HEK293 (cell line): ENCODE results near the gene EMP3.

ENCODE experiments used
- CTCF ChIA-PET: fragments of 350-600 bp; formaldehyde crosslinking; extraction: SDS; loops from one replicate; lab custom pipeline; 2021; ENCODE audit warnings: antibody characterized with exemption; lab: Yijun Ruan, JAX
- POLR2A ChIA-PET: fragments of 300-600 bp; formaldehyde crosslinking; extraction: SDS; loops from one replicate; lab custom pipeline; 2020; ENCODE audit warnings: antibody characterized with exemption, inconsistent platforms; lab: Yijun Ruan, JAX
- H3K27ac ChIP-seq: fragments of 200-500 bp; sonication (Bioruptor generic); 2 replicates; pipeline ENCODE4 v1.5.1; 2014; ENCODE audit warnings: low read depth, low read length, control low read depth, inconsistent platforms; ENCODE audit errors: extremely low read depth
- H3K36me3 ChIP-seq, 2 experiments: fragments of 200-500 bp in 1 of 2; sonication (Bioruptor generic) in 1 of 2; 1 replicate in 1 of 2; 2 replicates in 1 of 2; pipeline ENCODE4 v1.5.1; 2014 to 2017; ENCODE audit warnings: inconsistent platforms in 2 of 2, low read length in 2 of 2; ENCODE audit not compliant: control insufficient read depth in 2 of 2, insufficient read depth in 1 of 2
- H3K4me1 ChIP-seq: fragments of 200-500 bp; sonication (Bioruptor generic); 2 replicates; pipeline ENCODE4 v1.5.1; 2014; ENCODE audit warnings: mild to moderate bottlenecking, low read length, inconsistent platforms; ENCODE audit not compliant: control insufficient read depth, insufficient read depth
- H3K4me3 ChIP-seq: 2 replicates; pipeline ENCODE4 v1.5.1; 2011; ENCODE audit warnings: low read depth, mild to moderate bottlenecking, control low read depth, low read length, moderate library complexity
- H3K9me3 ChIP-seq: fragments of 200-500 bp; sonication (Bioruptor generic); 2 replicates; pipeline ENCODE4 v1.5.1; 2014; ENCODE audit warnings: low read depth, low read length, inconsistent platforms; ENCODE audit not compliant: control insufficient read depth, insufficient read depth
- KLF16 ChIP-seq: fragments of 450-650 bp; formaldehyde crosslinking; IDR thresholded peaks from 2 replicates; pipeline ENCODE4 v1.5.1; 2017; ENCODE audit warnings: missing biosample characterization, missing genetic modification characterization
- OSR2 ChIP-seq: fragments of 450-650 bp; formaldehyde crosslinking; IDR thresholded peaks from 2 replicates; pipeline ENCODE4 v1.5.1; 2016; ENCODE audit warnings: missing biosample characterization, missing genetic modification characterization
- REPIN1 ChIP-seq: fragments of 450-650 bp; formaldehyde crosslinking; IDR thresholded peaks from 2 replicates; pipeline ENCODE4 v1.5.1; 2017; ENCODE audit warnings: missing biosample characterization, missing genetic modification characterization, low read depth
- SETDB1 ChIP-seq: IDR thresholded peaks from one replicate; pipeline ENCODE4 v1.6.1; 2017; ENCODE audit warnings: mild to moderate bottlenecking, low read length, moderate library complexity, mixed read lengths; ENCODE audit not compliant: insufficient read length
- SP7 ChIP-seq: fragments of 450-650 bp; formaldehyde crosslinking; IDR thresholded peaks from 2 replicates; pipeline ENCODE4 v1.5.1; 2016; ENCODE audit warnings: missing biosample characterization, missing genetic modification characterization
- YY2 ChIP-seq: fragments of 450-650 bp; formaldehyde crosslinking; IDR thresholded peaks from 2 replicates; pipeline ENCODE4 v1.5.1; 2016; ENCODE audit warnings: missing biosample characterization, missing genetic modification characterization
- ZBTB21 ChIP-seq: fragments of 450-650 bp; formaldehyde crosslinking; IDR thresholded peaks from 2 replicates; pipeline ENCODE4 v1.5.1; 2017; ENCODE audit warnings: missing biosample characterization, missing genetic modification characterization
- ZFP69B ChIP-seq: fragments of 450-650 bp; formaldehyde crosslinking; IDR thresholded peaks from 2 replicates; pipeline ENCODE4 v1.5.1; 2016; ENCODE audit warnings: missing biosample characterization, missing genetic modification characterization
- ZNF132 ChIP-seq: fragments of 450-650 bp; formaldehyde crosslinking; IDR thresholded peaks from 2 replicates; pipeline ENCODE4 v1.5.1; 2017; ENCODE audit warnings: missing biosample characterization, missing genetic modification characterization, borderline replicate concordance
- ZNF146 ChIP-seq: fragments of 450-650 bp; formaldehyde crosslinking; IDR thresholded peaks from 2 replicates; pipeline ENCODE4 v1.5.1; 2016; ENCODE audit warnings: missing biosample characterization, missing genetic modification characterization
- ZNF221 ChIP-seq: fragments of 450-650 bp; formaldehyde crosslinking; IDR thresholded peaks from 2 replicates; pipeline ENCODE4 v1.5.1; 2017; ENCODE audit warnings: missing biosample characterization, missing genetic modification characterization, borderline replicate concordance
- ZNF223 ChIP-seq: fragments of 450-650 bp; formaldehyde crosslinking; IDR thresholded peaks from 2 replicates; pipeline ENCODE4 v1.5.1; 2016; ENCODE audit warnings: missing biosample characterization, missing genetic modification characterization
- ZNF350 ChIP-seq: fragments of 450-650 bp; formaldehyde crosslinking; IDR thresholded peaks from 2 replicates; pipeline ENCODE4 v1.5.0; 2017; ENCODE audit warnings: missing biosample characterization, mild to moderate bottlenecking, missing genetic modification characterization
- ZNF391 ChIP-seq: fragments of 450-650 bp; formaldehyde crosslinking; IDR thresholded peaks from 2 replicates; pipeline ENCODE4 v1.5.1; 2016; ENCODE audit warnings: low read depth, missing biosample characterization, missing genetic modification characterization, borderline replicate concordance
- ZNF423 ChIP-seq: fragments of 450-650 bp; formaldehyde crosslinking; IDR thresholded peaks from 2 replicates; pipeline ENCODE4 v1.5.1; 2016; ENCODE audit warnings: missing biosample characterization, missing genetic modification characterization
- ZNF433 ChIP-seq: fragments of 450-650 bp; formaldehyde crosslinking; IDR thresholded peaks from 2 replicates; pipeline ENCODE4 v1.5.1; 2016; ENCODE audit warnings: missing biosample characterization, missing genetic modification characterization, low read depth
- ZNF473 ChIP-seq: fragments of 450-650 bp; formaldehyde crosslinking; IDR thresholded peaks from 2 replicates; pipeline ENCODE4 v1.5.1; 2017; ENCODE audit warnings: missing biosample characterization, missing genetic modification characterization
- ZNF501 ChIP-seq: fragments of 450-650 bp; formaldehyde crosslinking; IDR thresholded peaks from 2 replicates; pipeline ENCODE4 v1.5.1; 2016; ENCODE audit warnings: missing biosample characterization, missing genetic modification characterization
- ZNF548 ChIP-seq: fragments of 450-650 bp; formaldehyde crosslinking; IDR thresholded peaks from 2 replicates; pipeline ENCODE4 v1.5.1; 2016; ENCODE audit warnings: missing biosample characterization, missing genetic modification characterization
- ZNF558 ChIP-seq: fragments of 450-650 bp; formaldehyde crosslinking; IDR thresholded peaks from 2 replicates; pipeline ENCODE4 v1.5.1; 2016; ENCODE audit warnings: missing biosample characterization, missing genetic modification characterization
- ZNF560 ChIP-seq: fragments of 450-650 bp; formaldehyde crosslinking; IDR thresholded peaks from 2 replicates; pipeline ENCODE4 v1.5.1; 2017; ENCODE audit warnings: missing biosample characterization, missing genetic modification characterization, borderline replicate concordance
- ZNF571 ChIP-seq: fragments of 450-650 bp; formaldehyde crosslinking; IDR thresholded peaks from 2 replicates; pipeline ENCODE4 v1.5.0; 2017; ENCODE audit warnings: missing biosample characterization, missing genetic modification characterization
- ZNF585B ChIP-seq: fragments of 450-650 bp; formaldehyde crosslinking; IDR thresholded peaks from 2 replicates; pipeline ENCODE4 v1.5.1; 2016; ENCODE audit warnings: missing biosample characterization, missing genetic modification characterization
- ZNF610 ChIP-seq: fragments of 450-650 bp; formaldehyde crosslinking; IDR thresholded peaks from 2 replicates; pipeline ENCODE4 v1.5.1; 2016; ENCODE audit warnings: missing biosample characterization, missing genetic modification characterization, borderline replicate concordance
- ZNF670 ChIP-seq: fragments of 450-650 bp; formaldehyde crosslinking; IDR thresholded peaks from 2 replicates; pipeline ENCODE4 v1.5.1; 2016; ENCODE audit warnings: missing biosample characterization, missing genetic modification characterization, low read depth
- ZNF776 ChIP-seq: fragments of 450-650 bp; formaldehyde crosslinking; IDR thresholded peaks from 2 replicates; pipeline ENCODE4 v1.5.0; 2017; ENCODE audit warnings: missing biosample characterization, missing genetic modification characterization, borderline replicate concordance
- TF ChIP-seq, protein P1 (sequence below): fragments of 450-650 bp; formaldehyde crosslinking; IDR thresholded peaks from 2 replicates; pipeline ENCODE4 v1.5.1; 2016; ENCODE audit warnings: missing biosample characterization, missing genetic modification characterization
- TF ChIP-seq, protein P2 (sequence below): fragments of 450-650 bp; formaldehyde crosslinking; conservative IDR thresholded peaks from 2 replicates; pipeline ENCODE4 v1.5.1; 2016; ENCODE audit warnings: low read depth, missing biosample characterization, missing genetic modification characterization
- TF ChIP-seq, protein P3 (sequence below): fragments of 450-650 bp; formaldehyde crosslinking; IDR thresholded peaks from 2 replicates; pipeline ENCODE4 v1.5.1; 2016; ENCODE audit warnings: missing biosample characterization, missing genetic modification characterization

The EMP3 gene

DNA sequence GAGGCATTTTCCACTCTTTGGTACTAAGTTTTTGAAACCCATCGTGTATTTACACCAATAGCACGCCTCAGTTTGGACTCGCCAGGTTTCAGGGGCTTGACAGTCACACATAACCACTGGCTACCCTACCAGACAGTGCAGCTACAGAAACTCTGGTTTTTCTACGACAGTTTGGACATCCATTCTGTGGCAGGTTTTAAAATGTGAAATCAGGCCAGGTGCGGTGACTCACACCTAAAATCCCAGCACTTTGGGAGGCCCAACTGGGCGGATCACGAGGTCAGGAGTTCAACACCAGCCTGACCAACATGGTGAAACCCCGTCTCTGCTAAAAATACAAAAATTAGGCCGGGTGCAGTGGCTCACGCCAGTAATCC lies 52.8 kb downstream of the EMP3 start:
- TF ChIP-seq ZNF571 (tag by site-specific recombination) (no peak), ZNF423 (no peak), ZNF132 (no peak), ZNF585B (tag by site-specific recombination) (no peak), SP7 (tag by site-specific recombination) (no peak), ZNF433 (tag by site-specific recombination) (no peak), ZNF146 (tag by site-specific recombination) (no peak), REPIN1 (tag by site-specific recombination) (no peak), KLF16 (tag by site-specific recombination) (no peak), ZNF473 (tag by site-specific recombination) (no peak), ZNF558 (tag by site-specific recombination) (no peak), ZNF223 (no peak), ZNF670 (no peak), SETDB1 (no peak), ZNF391 (tag by site-specific recombination) (no peak), ZNF501 (no peak), YY2 (tag by site-specific recombination) (no peak)
- TF ChIP-seq, protein P1, sequence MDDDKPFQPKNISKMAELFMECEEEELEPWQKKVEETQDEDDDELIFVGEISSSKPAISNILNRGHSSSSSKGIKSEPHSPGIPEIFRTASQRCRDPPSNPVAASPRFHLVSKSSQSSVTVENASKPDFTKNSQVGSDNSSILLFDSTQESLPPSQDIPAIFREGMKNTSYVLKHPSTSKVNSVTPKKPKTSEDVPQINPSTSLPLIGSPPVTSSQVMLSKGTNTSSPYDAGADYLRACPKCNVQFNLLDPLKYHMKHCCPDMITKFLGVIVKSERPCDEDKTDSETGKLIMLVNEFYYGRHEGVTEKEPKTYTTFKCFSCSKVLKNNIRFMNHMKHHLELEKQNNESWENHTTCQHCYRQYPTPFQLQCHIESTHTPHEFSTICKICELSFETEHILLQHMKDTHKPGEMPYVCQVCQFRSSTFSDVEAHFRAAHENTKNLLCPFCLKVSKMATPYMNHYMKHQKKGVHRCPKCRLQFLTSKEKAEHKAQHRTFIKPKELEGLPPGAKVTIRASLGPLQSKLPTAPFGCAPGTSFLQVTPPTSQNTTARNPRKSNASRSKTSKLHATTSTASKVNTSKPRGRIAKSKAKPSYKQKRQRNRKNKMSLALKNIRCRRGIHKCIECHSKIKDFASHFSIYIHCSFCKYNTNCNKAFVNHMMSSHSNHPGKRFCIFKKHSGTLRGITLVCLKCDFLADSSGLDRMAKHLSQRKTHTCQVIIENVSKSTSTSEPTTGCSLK (tag by site-specific recombination) = no peak
- TF ChIP-seq, protein P2, sequence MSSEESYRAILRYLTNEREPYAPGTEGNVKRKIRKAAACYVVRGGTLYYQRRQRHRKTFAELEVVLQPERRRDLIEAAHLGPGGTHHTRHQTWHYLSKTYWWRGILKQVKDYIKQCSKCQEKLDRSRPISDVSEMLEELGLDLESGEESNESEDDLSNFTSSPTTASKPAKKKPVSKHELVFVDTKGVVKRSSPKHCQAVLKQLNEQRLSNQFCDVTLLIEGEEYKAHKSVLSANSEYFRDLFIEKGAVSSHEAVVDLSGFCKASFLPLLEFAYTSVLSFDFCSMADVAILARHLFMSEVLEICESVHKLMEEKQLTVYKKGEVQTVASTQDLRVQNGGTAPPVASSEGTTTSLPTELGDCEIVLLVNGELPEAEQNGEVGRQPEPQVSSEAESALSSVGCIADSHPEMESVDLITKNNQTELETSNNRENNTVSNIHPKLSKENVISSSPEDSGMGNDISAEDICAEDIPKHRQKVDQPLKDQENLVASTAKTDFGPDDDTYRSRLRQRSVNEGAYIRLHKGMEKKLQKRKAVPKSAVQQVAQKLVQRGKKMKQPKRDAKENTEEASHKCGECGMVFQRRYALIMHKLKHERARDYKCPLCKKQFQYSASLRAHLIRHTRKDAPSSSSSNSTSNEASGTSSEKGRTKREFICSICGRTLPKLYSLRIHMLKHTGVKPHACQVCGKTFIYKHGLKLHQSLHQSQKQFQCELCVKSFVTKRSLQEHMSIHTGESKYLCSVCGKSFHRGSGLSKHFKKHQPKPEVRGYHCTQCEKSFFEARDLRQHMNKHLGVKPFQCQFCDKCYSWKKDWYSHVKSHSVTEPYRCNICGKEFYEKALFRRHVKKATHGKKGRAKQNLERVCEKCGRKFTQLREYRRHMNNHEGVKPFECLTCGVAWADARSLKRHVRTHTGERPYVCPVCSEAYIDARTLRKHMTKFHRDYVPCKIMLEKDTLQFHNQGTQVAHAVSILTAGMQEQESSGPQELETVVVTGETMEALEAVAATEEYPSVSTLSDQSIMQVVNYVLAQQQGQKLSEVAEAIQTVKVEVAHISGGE (tag by site-specific recombination) = no peak
- peaks cover 10 to 16% of the 10 kb centered on the region in 2 experiments for H3K36me3 ChIP-seq
- H3K4me3 ChIP-seq = no peak overlapping the region
- no peak overlapping the region for H3K27ac ChIP-seq
- ChIA-PET POLR2A (no interaction called here), CTCF (no interaction called here)
- H3K9me3 ChIP-seq = no peaks in the 10 kb centered on the region
- peaks cover 5% of the 10 kb centered on the region for H3K4me1 ChIP-seq

DNA sequence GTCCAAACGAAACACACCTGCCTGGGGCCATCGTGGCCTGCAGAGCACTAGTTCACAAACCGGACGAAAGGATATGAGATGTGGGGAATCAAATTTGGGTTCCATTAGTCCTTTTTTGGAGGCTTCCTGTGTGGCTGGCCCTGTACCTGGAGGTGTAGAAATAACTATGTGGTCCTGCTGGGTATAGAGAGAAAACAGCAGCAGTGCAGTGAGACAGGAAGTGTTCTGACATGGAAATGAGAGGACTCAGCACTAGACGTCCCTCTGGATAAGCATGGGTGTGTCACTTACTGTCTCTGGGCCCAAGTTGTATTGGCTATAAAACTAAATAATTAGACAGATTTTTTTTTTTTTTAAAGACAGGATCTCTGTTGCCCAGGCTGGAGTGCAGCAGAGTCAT lies 53.7 kb downstream of the EMP3 start:
- H3K9me3 ChIP-seq = no peaks in the 10 kb centered on the region
- TF ChIP-seq ZNF558 (tag by site-specific recombination) (no peak), ZNF610 (no peak), ZNF776 (tag by site-specific recombination) (no peak), ZNF548 (tag by site-specific recombination) (no peak), ZBTB21 (tag by site-specific recombination) (no peak), ZFP69B (tag by site-specific recombination) (no peak), ZNF560 (tag by site-specific recombination) (no peak), ZNF132 (no peak), OSR2 (no peak), ZNF221 (tag by site-specific recombination) (no peak), ZNF350 (tag by site-specific recombination) (no peak)
- TF ChIP-seq, protein P3, sequence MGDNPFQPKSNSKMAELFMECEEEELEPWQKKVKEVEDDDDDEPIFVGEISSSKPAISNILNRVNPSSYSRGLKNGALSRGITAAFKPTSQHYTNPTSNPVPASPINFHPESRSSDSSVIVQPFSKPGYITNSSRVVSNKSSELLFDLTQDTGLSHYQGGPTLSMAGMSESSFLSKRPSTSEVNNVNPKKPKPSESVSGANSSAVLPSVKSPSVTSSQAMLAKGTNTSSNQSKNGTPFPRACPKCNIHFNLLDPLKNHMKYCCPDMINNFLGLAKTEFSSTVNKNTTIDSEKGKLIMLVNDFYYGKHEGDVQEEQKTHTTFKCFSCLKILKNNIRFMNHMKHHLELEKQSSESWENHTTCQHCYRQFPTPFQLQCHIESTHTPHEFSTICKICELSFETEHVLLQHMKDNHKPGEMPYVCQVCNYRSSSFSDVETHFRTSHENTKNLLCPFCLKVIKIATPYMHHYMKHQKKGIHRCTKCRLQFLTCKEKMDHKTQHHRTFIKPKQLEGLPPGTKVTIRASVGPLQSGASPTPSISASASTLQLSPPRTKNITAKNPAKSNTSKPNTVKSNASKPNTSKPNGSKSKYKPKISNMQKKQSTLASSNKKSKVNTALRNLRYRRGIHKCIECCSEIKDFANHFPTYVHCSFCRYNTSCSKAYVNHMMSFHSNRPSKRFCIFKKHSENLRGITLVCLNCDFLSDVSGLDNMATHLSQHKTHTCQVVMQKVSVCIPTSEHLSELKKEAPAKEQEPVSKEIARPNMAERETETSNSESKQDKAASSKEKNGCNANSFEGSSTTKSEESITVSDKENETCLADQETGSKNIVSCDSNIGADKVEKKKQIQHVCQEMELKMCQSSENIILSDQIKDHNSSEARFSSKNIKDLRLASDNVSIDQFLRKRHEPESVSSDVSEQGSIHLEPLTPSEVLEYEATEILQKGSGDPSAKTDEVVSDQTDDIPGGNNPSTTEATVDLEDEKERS (tag by site-specific recombination) = no peak
- TF ChIP-seq, all 188 proteins: peak for 0
- H3K36me3 ChIP-seq = peaks cover 18 to 24% of the 10 kb centered on the region in 2 experiments
- no peak overlapping the region; the same call in 1 of the 2 replicates for H3K27ac ChIP-seq
- ChIA-PET POLR2A (interaction anchor here (0.6 to 3.0 kb wide), 2 partner anchors 12 to 15 kb away, joined by 8 to 14 read pairs; partner anchors contain the start of genes KDELR1, SYNGR4 and TMEM143), CTCF (no interaction called here)
- no peaks in the 10 kb centered on the region for H3K4me1 ChIP-seq
- no peak overlapping the region for H3K4me3 ChIP-seq
